Effector memory CD8-positive, alpha-beta T cell (primary cell): Measurements from ENCODE around the gene DLG4.

Experiments
- ATAC-seq: fragments of 150-1000 bp; cut with Tn5 transposase; replicated peaks from 2 replicates; pipeline ENCODE4 v1.10.0; 2021; ENCODE audit warnings: mild to moderate bottlenecking, moderate library complexity
- DNase-seq, 3 experiments: peaks; one replicate each; pipeline ENCODE4 v3.0.0; 2021
- H3K27ac Mint-ChIP-seq, 2 donors: one replicate each; pipeline ENCODE4 v1.8.0; 2022; ENCODE audit warnings: mild to moderate bottlenecking in 2 of 2, mixed read lengths in 2 of 2, moderate library complexity in 2 of 2
- H3K27me3 Mint-ChIP-seq, 2 donors: one replicate each; pipeline ENCODE4 v1.8.0; 2022; ENCODE audit warnings: mixed read lengths in 2 of 2
- H3K36me3 Mint-ChIP-seq: one replicate; pipeline ENCODE4 v1.8.0; 2022; ENCODE audit warnings: mild to moderate bottlenecking, moderate library complexity, mixed read lengths; ENCODE audit not compliant: insufficient read depth
- H3K4me1 Mint-ChIP-seq, 2 donors: one replicate each; pipeline ENCODE4 v1.8.0; 2022; ENCODE audit warnings: low read depth in 2 of 2, mixed read lengths in 2 of 2
- H3K4me3 Mint-ChIP-seq, 2 donors: one replicate each; pipeline ENCODE4 v1.8.0; 2022; ENCODE audit warnings: mild to moderate bottlenecking in 2 of 2, mixed read lengths in 2 of 2, moderate library complexity in 2 of 2
- H3K9me3 Mint-ChIP-seq, 2 donors: one replicate each; pipeline ENCODE4 v1.8.0; 2022; ENCODE audit warnings: mixed read lengths in 2 of 2

DLG4 gene

DNA sequence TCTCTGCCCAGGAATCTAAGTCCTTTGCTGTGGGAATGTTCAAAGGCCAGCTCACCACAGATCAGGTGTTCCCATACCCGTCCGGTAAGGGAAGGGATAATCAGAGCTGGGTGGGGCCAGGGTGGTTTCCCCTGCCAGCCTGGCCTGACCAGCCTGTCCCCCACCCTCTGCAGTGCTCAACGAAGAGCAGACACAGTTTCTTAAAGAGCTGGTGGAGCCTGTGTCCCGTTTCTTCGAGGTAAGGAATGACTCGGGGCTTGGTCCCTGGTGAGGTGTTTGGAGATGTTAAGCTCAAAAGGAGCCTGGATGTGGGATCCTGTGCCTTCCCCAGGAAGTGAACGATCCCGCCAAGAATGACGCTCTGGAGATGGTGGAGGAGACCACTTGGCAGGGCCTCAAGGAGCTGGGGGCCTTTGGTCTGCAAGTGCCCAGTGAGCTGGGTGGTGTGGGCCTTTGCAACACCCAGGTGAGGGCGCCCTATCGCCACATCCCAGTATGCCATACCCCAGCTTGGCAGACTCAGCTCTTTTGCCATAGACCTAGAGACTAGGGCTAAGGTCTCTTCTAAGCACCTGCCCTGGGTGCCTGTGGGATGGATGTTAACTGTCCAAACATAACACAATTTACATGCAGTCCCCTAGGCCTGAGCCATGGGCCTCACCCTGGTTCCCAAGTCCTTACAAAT is 1.1 kb upstream of the DLG4 start:
- no peaks in the 10 kb centered on the region for H3K9me3 Mint-ChIP-seq
- ATAC-seq (peak; percentile 60), DNase-seq (peak; percentile 51 to 60 (median 52))
- no peaks in the 10 kb centered on the region for H3K27me3 Mint-ChIP-seq
- H3K4me1 Mint-ChIP-seq: peaks cover 18 to 34% of the 10 kb centered on the region in 2 donors
- H3K27ac Mint-ChIP-seq: peak overlapping the region; percentile 87 to 93
- peaks cover 7% of the 10 kb centered on the region for H3K36me3 Mint-ChIP-seq
- peak overlapping the region; percentile 84 to 86 for H3K4me3 Mint-ChIP-seq

DNA sequence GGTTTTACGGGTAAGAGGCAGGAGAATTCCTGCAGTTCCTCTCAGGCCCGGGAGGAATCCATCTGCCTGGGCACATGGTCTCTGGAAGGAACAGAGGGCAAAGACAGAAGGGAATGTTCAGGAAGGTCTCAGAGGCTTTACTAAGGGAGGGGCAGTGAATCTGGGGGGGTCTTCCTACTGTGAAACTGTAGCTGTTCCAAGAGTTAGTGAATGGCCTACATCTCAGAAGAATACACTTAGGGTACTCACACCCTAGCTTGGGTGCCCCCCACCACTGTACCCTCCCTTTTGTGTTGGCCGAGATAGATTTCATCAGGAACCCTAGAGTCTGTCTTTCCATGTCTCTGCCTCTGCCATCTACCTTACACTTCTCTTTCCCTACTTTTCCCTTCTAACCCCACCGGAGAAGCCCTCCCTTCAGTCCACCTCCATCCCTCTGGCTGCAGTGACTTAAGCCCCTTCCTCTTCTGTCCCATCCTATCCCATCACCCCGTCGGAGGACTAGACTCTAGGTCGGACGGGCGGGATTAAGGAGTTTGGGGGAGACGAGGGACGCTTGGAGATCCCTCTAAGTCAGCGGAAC is 316 bp downstream of the DLG4 start:
- H3K4me3 Mint-ChIP-seq: peak overlapping the region; percentile 84 to 86
- no peak for DNase-seq
- no peaks in the 10 kb centered on the region for H3K9me3 Mint-ChIP-seq
- peaks cover 15% of the 10 kb centered on the region for H3K36me3 Mint-ChIP-seq
- peak overlapping the region; percentile 87 to 93 for H3K27ac Mint-ChIP-seq
- no peak for ATAC-seq
- H3K4me1 Mint-ChIP-seq: peaks cover 27 to 44% of the 10 kb centered on the region in 2 donors
- H3K27me3 Mint-ChIP-seq: no peaks in the 10 kb centered on the region

DNA sequence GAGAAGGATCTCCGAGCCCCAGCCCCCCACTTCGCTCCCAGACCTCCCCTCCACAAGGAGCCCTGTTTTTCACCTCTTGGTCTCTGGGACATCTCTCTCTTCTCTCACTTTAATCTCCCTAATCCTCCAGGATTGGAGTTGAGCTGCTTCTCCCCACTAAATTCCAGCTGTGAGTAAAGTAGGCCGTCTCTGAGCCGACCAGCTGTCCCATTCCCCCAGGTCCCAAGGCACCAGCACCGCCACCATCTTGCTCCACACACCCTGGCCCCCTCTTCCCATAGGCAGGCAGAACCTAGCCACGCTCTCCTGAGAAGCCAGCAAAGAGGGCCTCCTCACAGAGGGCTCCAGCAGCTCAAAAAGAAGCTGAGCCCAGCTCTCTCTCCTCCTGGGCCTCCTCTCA is 878 bp downstream of the DLG4 start:
- peaks cover 32 to 48% of the 10 kb centered on the region in 2 donors for H3K4me1 Mint-ChIP-seq
- peaks cover 21% of the 10 kb centered on the region for H3K36me3 Mint-ChIP-seq
- peak overlapping the region; percentile 87 to 93 for H3K27ac Mint-ChIP-seq
- H3K27me3 Mint-ChIP-seq: no peaks in the 10 kb centered on the region
- peak overlapping the region; percentile 84 to 86 for H3K4me3 Mint-ChIP-seq
- ATAC-seq: no peak
- DNase-seq: no peak
- H3K9me3 Mint-ChIP-seq: no peaks in the 10 kb centered on the region

DNA sequence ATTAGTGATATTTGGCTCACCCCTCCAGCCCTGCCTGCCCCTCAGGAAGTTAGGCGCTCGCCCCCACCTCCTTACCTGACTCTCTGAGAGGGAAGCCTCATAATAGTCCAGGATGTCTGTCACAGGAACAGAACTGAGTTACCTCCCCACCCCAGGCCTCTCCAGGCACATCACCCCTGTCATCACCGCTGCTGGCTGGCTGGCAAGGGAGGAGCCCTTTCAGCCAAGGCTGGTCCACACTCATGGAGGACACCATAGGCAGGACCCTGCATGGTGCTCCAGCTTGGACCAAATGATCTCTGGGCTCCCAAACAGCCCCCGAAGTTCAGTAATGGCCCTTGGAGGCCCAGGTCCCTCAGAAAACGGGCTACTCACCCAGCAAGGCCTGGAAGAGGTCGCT is 1.5 kb downstream of the DLG4 start:
- DNase-seq: no peak
- peak overlapping the region; percentile 87 to 93 for H3K27ac Mint-ChIP-seq
- H3K36me3 Mint-ChIP-seq: peaks cover 23% of the 10 kb centered on the region
- no peaks in the 10 kb centered on the region for H3K9me3 Mint-ChIP-seq
- H3K4me3 Mint-ChIP-seq: no peak overlapping the region
- H3K4me1 Mint-ChIP-seq: peaks cover 36 to 53% of the 10 kb centered on the region in 2 donors
- ATAC-seq: no peak
- no peaks in the 10 kb centered on the region for H3K27me3 Mint-ChIP-seq

- H3K27ac Mint-ChIP-seq: peak overlapping the region; percentile 75 to 100
- DNase-seq: no peak
- peaks cover 36 to 53% of the 10 kb centered on the region in 2 donors for H3K4me1 Mint-ChIP-seq
- peaks cover 25% of the 10 kb centered on the region for H3K36me3 Mint-ChIP-seq
- peaks cover 0 to 2% of the 10 kb centered on the region in 2 donors for H3K27me3 Mint-ChIP-seq
- H3K4me3 Mint-ChIP-seq: peak overlapping the region in 1 of 2 donors; percentile 36
- no peak for ATAC-seq
- no peaks in the 10 kb centered on the region for H3K9me3 Mint-ChIP-seq
These were observed 2.3 kb downstream of the DLG4 start for GRCh38 chr17:7217113-7217987.

DNA sequence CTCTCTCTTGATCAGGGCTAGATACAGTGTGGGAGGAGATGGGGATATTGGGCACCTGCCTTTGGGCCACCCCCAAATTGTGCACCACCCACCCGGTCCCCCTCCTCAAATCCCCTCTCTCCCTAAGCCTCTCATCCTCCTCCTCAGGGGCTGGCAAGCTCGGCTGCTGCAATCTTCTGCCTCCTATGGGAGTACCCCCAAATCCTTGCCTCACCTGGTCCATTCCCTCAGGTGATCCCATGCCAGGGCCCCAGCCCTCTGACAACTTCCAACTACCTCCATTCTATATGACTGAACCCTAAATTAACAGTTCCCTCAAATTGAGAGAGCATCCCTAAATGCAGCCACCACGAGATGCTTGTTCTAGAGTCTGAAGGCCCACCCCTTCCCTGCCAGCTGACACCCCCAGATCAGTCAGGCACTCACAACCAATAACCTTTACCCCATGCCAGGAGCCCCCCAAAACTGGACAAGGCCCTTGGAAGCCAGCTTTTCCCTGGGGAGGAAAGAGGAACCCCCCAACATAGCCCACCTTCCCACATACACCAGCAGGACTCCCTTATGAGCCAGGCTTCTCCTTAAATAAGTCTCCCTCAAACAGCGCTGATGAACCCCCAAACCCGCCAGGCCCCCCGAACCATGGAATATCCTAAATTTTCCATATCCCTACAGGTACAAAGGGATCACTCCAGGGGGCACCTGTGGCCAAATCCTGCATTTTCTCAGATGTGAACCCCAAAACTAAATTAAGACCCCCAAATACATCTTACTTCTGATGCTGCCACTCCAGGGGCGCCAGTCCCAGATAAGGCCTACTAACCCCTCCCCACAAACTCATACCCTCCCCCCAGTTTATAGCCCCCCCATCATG is 3.2 kb downstream of the DLG4 start:
- peaks cover 19% of the 10 kb centered on the region for H3K36me3 Mint-ChIP-seq
- peak overlapping the region; percentile 72 to 100 for H3K27ac Mint-ChIP-seq
- H3K4me3 Mint-ChIP-seq: peak overlapping the region; percentile 21 to 69
- peaks cover 36 to 52% of the 10 kb centered on the region in 2 donors for H3K4me1 Mint-ChIP-seq
- H3K9me3 Mint-ChIP-seq: no peaks in the 10 kb centered on the region
- H3K27me3 Mint-ChIP-seq: peaks cover 0 to 8% of the 10 kb centered on the region in 2 donors
- no peak for DNase-seq
- ATAC-seq: no peak

- DNase-seq (no peak), ATAC-seq (no peak)
- Mint-ChIP-seq H3K4me1 (peaks cover 33 to 45% of the 10 kb centered on the region in 2 donors), H3K27ac (peak overlapping the region; percentile 72 to 100), H3K4me3 (peak overlapping the region in 1 of 2 donors; percentile 69), H3K27me3 (peaks cover 0 to 10% of the 10 kb centered on the region in 2 donors), H3K9me3 (no peaks in the 10 kb centered on the region), H3K36me3 (peaks cover 18% of the 10 kb centered on the region)
These were observed 3.9 kb downstream of the DLG4 start for GRCh38 chr17:7215652-7216180.

DNA sequence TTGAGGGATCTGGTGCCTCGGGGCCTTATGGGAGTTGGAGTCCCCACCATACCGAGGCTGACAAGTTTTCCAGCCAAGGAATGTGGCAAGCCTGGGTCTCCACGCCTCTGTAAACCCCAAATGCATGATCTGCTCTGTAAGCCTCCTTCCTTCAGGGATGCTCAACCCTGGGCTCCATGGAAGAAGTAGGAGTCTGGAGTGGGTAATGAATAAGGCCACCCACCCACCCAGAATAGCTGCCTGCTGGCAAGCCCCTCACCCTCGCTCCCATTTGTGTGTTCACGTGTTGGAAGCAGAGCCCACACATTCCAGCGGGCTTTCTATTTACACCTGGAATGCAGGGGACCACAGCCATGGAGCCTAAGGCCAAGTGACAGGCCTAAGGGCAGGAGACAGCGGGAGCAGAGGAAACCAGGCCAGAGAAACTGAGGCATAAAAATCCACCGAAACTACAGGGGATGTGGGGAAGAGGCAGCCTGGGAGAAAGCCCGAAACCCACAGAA is 4.4 kb downstream of the DLG4 start:
- Mint-ChIP-seq H3K36me3 (peaks cover 18% of the 10 kb centered on the region), H3K4me3 (peak overlapping the region; percentile 96 to 97), H3K9me3 (no peaks in the 10 kb centered on the region), H3K4me1 (peaks cover 27 to 39% of the 10 kb centered on the region in 2 donors), H3K27ac (peak overlapping the region; percentile 98 to 100), H3K27me3 (peaks cover 0 to 15% of the 10 kb centered on the region in 2 donors)
- ATAC-seq (no peak), DNase-seq (no peak)

DNA sequence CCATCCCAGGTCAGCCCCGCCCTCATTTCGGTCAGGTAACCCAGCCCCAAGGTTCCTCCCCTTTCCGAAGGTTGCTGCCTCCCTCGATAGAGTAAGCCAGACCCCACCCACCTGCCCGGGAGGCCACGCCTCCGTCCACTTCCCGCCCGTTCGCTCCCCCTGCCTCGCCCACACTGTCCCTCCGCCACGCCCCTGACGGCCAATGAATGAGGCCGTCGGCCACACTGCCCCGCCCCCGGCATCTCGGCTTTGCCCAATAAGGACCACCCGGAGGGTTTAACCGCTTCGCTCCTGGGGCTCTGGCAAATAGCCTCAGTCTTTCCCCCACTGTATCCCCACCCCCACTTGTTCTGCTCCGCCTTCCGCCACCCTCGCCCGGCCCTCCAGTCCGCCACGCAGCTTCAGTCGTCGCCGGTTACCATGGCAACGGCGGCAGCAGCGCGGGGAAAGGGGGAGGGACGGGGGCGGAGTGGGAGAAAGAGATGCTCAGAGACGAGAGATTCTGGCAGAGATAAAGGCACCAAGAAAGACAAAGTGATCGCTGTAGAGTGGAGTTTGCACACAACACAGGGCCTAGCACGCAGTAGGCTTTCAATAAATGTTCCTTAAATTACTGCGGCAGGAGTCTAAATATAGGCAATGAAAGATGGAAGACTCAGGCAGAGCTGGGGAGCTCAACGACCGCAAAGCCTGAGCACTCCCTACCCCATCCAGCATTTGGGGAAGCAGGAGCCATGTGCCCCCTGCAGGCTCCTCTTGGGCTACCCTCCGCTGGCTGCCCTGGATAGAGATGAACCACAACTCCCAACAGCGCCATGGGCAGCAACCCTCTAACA is 5.1 kb downstream of the DLG4 start:
- Mint-ChIP-seq H3K4me1 (peaks cover 25 to 37% of the 10 kb centered on the region in 2 donors), H3K4me3 (peak overlapping the region; percentile 96 to 97), H3K9me3 (no peaks in the 10 kb centered on the region), H3K36me3 (peaks cover 18% of the 10 kb centered on the region), H3K27ac (peak overlapping the region; percentile 98 to 100), H3K27me3 (peaks cover 0 to 22% of the 10 kb centered on the region in 2 donors)
- ATAC-seq (peak; percentile 80), DNase-seq (peak; percentile 98 to 99 (median 99))

DNA sequence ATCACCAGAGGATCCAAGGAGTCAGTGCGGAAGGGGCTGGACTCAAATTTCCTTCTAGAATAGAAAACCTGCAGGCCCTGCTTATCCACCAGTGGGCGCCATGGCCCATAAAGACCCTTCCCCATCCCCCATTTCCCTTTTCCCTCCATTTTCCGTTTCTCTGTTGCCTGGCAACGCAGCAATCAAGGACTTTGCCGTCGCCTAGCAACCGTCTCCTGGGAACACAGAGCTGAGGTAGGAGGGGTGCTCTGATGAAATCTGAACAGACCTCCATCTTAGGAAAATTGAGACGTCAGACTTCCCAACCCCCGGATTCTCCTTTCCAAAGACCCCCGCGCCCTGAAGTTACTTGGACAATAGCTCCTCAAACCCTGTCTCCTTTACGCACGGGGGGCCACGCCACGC is 5.7 kb downstream of the DLG4 start:
- Mint-ChIP-seq H3K4me1 (peaks cover 23 to 32% of the 10 kb centered on the region in 2 donors), H3K9me3 (no peaks in the 10 kb centered on the region), H3K27me3 (peaks cover 0 to 24% of the 10 kb centered on the region in 2 donors), H3K4me3 (peak overlapping the region; percentile 96 to 97), H3K27ac (peak overlapping the region; percentile 98 to 100), H3K36me3 (peaks cover 18% of the 10 kb centered on the region)
- ATAC-seq (peak; percentile 18), DNase-seq (no peak)

GRCh38 chr17:7211491-7212273 is 8.0 kb downstream of the DLG4 start:
- Mint-ChIP-seq H3K27me3 (peaks cover 0 to 31% of the 10 kb centered on the region in 2 donors), H3K9me3 (no peaks in the 10 kb centered on the region), H3K27ac (peak overlapping the region in 1 of 2 donors; percentile 67), H3K4me1 (peaks cover 26% of the 10 kb centered on the region in 2 donors), H3K36me3 (peaks cover 22% of the 10 kb centered on the region), H3K4me3 (no peak overlapping the region)
- DNase-seq (no peak), ATAC-seq (no peak)
